Uterus (tissue), 4 donors: ENCODE data around the gene DHRS3. TPM values are rescaled to one million over a fixed set of nuclear protein-coding genes. Genes with fewer than 3 reads are reported as not detected.

Experiments used
- DNase-seq, 2 donors: peaks; one replicate each; pipeline ENCODE4 v3.0.0-alpha.2; 2019 to 2020
- H3K27ac ChIP-seq, 2 donors: fragments of 200-600 bp; sonication (generic); 1 replicate in 1 of 2; 2 replicates in 1 of 2; pipeline ENCODE4 v1.5.1; 2016 to 2018
- H3K27me3 ChIP-seq, 2 donors: fragments of 200-600 bp; sonication (generic); one replicate each; pipeline ENCODE4 v1.5.1; 2018 to 2019; ENCODE audit warnings: control low read depth in 1 of 2
- H3K36me3 ChIP-seq, 2 donors: fragments of 200-600 bp; sonication (generic); one replicate each; pipeline ENCODE4 v1.5.1; 2019; ENCODE audit warnings: control low read depth in 1 of 2
- H3K4me1 ChIP-seq, 2 donors: fragments of 200-600 bp; sonication (generic); one replicate each; pipeline ENCODE4 v1.5.1; 2018 to 2019; ENCODE audit warnings: control low read depth in 1 of 2
- H3K4me3 ChIP-seq, 2 donors: fragments of 200-600 bp; sonication (generic); 1 replicate in 1 of 2; 2 replicates in 1 of 2; pipeline ENCODE4 v1.5.1; 2018 to 2019; ENCODE audit warnings: mild to moderate bottlenecking in 1 of 2
- H3K9me3 ChIP-seq, 2 donors: fragments of 200-600 bp; sonication (generic); one replicate each; pipeline ENCODE4 v1.5.1; 2019; ENCODE audit warnings: control low read depth in 1 of 2
- CTCF ChIP-seq, 4 experiments: fragments of 200-600 bp in 2 of 4; fragments of 450-650 bp in 2 of 4; sonication (generic) in 2 of 4; IDR thresholded peaks; one replicate each; pipeline ENCODE4 v1.5.1; 2016 to 2019; ENCODE audit warnings: antibody characterized with exemption in 4 of 4, mild to moderate bottlenecking in 2 of 4, moderate library complexity in 1 of 4
- POLR2A ChIP-seq, 2 donors: fragments of 450-650 bp; IDR thresholded peaks; one replicate each; pipeline ENCODE4 v1.6.1; 2016; ENCODE audit warnings: antibody characterized with exemption in 2 of 2, mild to moderate bottlenecking in 1 of 2, moderate library complexity in 1 of 2
- intact Hi-C: fragments of 100-400 bp; cut with DNase I; formaldehyde crosslinking; loops from one replicate; pipeline ENCODE4 v1.15.1; 2023; ENCODE audit warnings: low total_unique reads
- total RNA-seq, 4 donors: library from RNA; depleted of rRNA in 3 of 4; stranded (reverse); fragments of >200 nt in 3 of 4; gene quantifications; one replicate each; pipeline versions ENCODE4 v1.1.0 to v1.2.4, GENCODE V29; 2014 to 2023
- donor health status: DM: yes; HTN: yes; CAD: no.

The DHRS3 gene
- total RNA-seq, 4 donors from 2014 or later, result 12.6 to 82.0 (median 51.5) TPM

- intact Hi-C loops, result no loop called here
- no peak for DNase-seq
- Histone ChIP-seq H3K9me3 (peaks cover 0 to 5% of the 10 kb centered on the region in 2 donors), H3K27me3 (no peaks in the 10 kb centered on the region), H3K4me1 (peaks cover 0 to 4% of the 10 kb centered on the region in 2 donors), H3K4me3 (no peak overlapping the region), H3K36me3 (no peaks in the 10 kb centered on the region), H3K27ac (no peak overlapping the region)
- TF ChIP-seq CTCF (IDR thresholded peaks at IDR 0.05) (no peak), POLR2A (IDR thresholded peaks at IDR 0.05) (no peak)
These were observed 19.7 kb upstream of the DHRS3 start for GRCh38 chr1:12637693-12638092.

- Histone ChIP-seq H3K4me1 (peaks cover 0 to 4% of the 10 kb centered on the region in 2 donors), H3K27ac (no peak overlapping the region), H3K9me3 (peaks cover 0 to 5% of the 10 kb centered on the region in 2 donors), H3K27me3 (no peaks in the 10 kb centered on the region), H3K4me3 (no peak overlapping the region), H3K36me3 (no peaks in the 10 kb centered on the region)
- TF ChIP-seq CTCF (IDR thresholded peaks at IDR 0.05), result no peak
- TF ChIP-seq POLR2A (IDR thresholded peaks at IDR 0.05), result no peak
- DNase-seq, result peak; percentile 31 to 40
- intact Hi-C loops, result no loop called here
These were observed 18.3 kb upstream of the DHRS3 start for GRCh38 chr1:12636098-12636950.

GRCh38 chr1:12634696-12635202 lies 16.7 kb upstream of the DHRS3 start:
- H3K27me3 ChIP-seq, result no peaks in the 10 kb centered on the region
- intact Hi-C loops, result no loop called here
- DNase-seq, result no peak
- TF ChIP-seq CTCF (IDR thresholded peaks at IDR 0.05) (no peak), POLR2A (IDR thresholded peaks at IDR 0.05) (no peak)
- H3K9me3 ChIP-seq, result no peaks in the 10 kb centered on the region
- H3K27ac ChIP-seq, result no peak overlapping the region
- H3K36me3 ChIP-seq, result no peaks in the 10 kb centered on the region
- peaks cover 0 to 4% of the 10 kb centered on the region in 2 donors for H3K4me1 ChIP-seq
- no peak overlapping the region for H3K4me3 ChIP-seq

- Histone ChIP-seq H3K4me1 (peaks cover 0 to 4% of the 10 kb centered on the region in 2 donors), H3K27ac (no peak overlapping the region), H3K27me3 (no peaks in the 10 kb centered on the region), H3K36me3 (no peaks in the 10 kb centered on the region), H3K9me3 (no peaks in the 10 kb centered on the region), H3K4me3 (no peak overlapping the region)
- DNase-seq, result no peak
- no peak for TF ChIP-seq POLR2A (IDR thresholded peaks at IDR 0.05)
- TF ChIP-seq CTCF (IDR thresholded peaks at IDR 0.05), result no peak
- intact Hi-C loops, result no loop called here
These were observed 16.1 kb upstream of the DHRS3 start for GRCh38 chr1:12634156-12634555.

GRCh38 chr1:12631571-12631970 lies 13.6 kb upstream of the DHRS3 start:
- intact Hi-C loops, result no loop called here
- DNase-seq, result no peak

More at GRCh38 chr1:12631571-12631970, 13.6 kb upstream of the DHRS3 start:
- Histone ChIP-seq H3K4me1 (peaks cover 0 to 4% of the 10 kb centered on the region in 2 donors), H3K9me3 (no peaks in the 10 kb centered on the region), H3K27me3 (no peaks in the 10 kb centered on the region), H3K27ac (no peak overlapping the region), H3K36me3 (no peaks in the 10 kb centered on the region), H3K4me3 (no peak overlapping the region)
- TF ChIP-seq POLR2A (IDR thresholded peaks at IDR 0.05) (no peak), CTCF (IDR thresholded peaks at IDR 0.05) (no peak)
